Posterior vena cava (tissue), 2 donors: ENCODE measurements around the gene CHD3. TPM values are rescaled to one million over a fixed set of nuclear protein-coding genes. Genes with fewer than 3 reads are reported as not detected.

Experiments used
- DNase-seq: peaks from one replicate; pipeline ENCODE4 v3.0.0-alpha.2; 2020; ENCODE audit warnings: low spot score
- intact Hi-C, 2 donors: fragments of 100-400 bp; cut with DNase I; formaldehyde crosslinking; loops; one replicate each; pipeline versions ENCODE4 v1.14.1 to v1.14.2; 2022 to 2023
- total RNA-seq, 2 donors: library from RNA; stranded (reverse); fragmentation: NEBNext Ultra II Directional; extraction: Animal tissue kit (Norgen Biotek cat#: 25700); gene quantifications; one replicate each; pipeline ENCODE4 v1.2.1, GENCODE V29; 2021
- donor health status: DM: yes; HTN: yes; CAD: no.
- donor health status: DM: yes; HTN: yes; CAD: no.

CHD3 gene
- total RNA-seq, 2 donors from 2014 or later: 67.4 to 105 TPM

DNA sequence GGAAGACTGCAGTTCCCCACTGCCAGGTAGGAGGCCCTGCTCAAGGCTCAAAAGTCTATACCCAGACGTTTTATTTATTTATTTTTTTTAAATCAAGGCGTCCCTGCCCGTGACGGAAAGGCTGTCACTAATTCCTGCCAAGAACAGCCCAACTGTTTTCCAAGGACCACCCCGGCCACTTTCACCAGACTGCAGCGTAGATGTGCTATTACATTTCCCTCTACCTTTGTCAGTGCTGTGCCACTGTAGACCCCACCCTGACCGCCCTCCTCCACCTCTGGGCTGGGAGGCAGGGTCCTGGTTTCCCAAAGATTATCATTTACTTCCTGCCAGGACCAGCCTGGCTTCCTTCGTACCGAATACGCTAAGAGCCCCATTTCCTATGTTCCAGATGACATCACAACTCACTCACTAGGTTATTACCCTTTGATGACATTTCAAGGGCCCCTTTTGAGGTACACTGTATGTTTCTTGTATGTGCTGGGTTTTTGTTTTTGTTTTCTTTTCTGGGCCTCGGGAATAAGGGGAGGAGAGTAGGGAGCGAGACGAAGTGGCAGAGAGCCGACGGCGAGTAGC, 33.8 kb downstream of the CHD3 start:
- intact Hi-C loops: no loop called here
- no peak for DNase-seq

DNA sequence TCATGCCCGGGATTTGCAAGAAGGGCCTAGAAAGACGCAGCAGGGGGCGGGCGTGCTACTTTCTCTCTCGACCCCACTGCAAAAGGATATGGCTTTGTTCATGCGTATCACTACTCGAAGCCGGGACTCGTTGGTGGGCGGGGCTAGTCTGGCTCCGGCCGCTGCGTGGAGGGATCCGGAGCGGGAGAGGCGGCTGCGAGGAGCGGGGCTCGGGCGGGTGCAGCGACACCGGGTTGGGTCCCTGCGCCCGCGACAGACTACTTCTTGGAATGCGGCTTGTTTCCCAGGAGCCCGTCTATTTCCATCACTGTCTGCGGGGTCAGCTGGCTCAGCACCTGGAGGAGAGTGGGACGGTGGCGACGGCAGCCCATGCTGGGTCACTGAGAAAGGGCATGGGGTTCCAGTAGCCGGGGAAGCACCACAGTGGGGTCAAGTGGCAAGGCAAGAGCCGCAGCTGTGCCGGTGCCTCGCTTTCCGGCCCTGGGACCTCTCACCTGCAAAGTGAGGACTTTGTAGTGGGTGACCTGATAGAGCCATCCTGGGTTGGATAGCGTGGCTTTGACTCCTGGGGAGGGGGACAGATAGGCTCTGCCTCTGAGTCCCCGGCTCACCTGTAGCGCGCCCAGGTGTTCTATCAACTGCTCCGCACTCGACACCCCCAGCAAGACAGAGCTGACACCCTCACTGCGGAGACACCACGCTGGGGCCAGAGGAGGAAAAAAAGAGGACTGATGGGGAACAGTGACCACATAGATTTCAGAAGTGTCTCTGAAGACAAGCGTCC, 34.4 kb downstream of the CHD3 start:
- DNase-seq: peak; percentile 96
- intact Hi-C loops: no loop called here

DNA sequence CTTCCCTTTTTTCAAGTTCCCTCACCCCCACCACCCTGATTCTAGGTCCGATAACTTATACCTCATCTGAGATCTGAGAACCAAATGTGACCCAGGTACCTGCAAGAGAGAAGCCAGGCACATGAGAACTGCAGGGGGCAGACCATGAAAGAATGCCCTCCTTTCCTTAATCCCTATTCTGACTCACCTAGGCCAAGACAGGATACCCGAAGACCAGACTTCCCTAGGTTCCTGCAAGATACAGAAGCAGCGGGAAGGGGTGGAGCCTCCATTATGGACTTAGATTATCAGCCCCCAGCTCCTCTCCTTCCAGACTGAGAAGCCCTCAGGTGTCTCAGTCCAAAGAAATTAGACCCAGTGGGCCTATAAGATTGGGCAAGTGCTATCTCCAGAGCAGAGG, 39.0 kb downstream of the CHD3 start:
- no peak for DNase-seq
- intact Hi-C loops: loop anchor here in 1 of 2 donors (1.0 kb wide), 1 partner anchor 37 kb away; no protein-coding TSS in a partner anchor

DNA sequence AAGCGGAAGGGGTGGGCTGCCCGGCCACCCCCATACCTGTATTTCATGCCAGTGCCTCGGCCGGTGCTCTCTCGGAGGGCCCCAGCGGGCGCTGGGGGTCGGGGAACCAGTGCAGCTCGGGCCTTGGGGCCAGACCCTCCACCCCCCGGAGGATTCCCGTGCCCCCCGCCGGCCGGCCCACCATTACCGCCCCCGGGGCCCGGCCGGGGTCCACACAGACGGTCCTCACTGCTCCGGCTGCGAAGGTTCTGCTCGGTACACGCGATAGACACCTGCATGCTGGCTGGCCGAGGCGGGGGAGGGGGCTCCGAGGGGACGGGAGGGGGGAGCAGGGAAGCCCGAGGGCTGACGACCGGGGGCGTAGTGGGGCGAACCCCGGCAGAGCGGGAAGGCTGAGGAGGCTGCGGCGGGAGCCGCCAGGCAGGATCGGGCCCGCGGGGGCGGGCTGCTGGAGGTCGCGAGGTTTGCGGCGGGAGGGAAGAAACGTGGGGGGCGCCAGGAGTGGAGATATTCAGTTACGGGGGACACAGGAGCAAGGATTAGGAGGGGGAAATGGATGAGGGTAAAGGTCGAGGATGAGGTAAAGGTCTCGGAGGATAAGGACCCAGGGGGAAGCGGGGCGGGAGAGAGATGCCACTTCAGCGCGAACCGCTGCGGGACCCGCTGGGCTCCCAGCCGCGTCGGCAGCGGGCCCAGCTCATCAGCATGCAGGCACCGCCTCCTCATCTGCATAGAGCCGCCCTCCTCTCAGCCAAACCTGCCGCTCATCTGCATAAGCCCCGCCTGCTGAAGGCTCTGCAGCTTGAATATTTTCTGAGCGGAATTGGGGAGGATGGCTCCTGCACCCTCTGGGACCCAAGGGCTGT, 40.8 kb downstream of the CHD3 start, which contains the start of gene KCNAB3:
Gene KCNAB3, minus strand, starts transcription at position 699 of the 866 bp plus-strand sequence. Its CDS starts 421 bp downstream, at position 278.
- peak; percentile 87 for DNase-seq
- intact Hi-C loops: loop anchor here in 1 of 2 donors (10.0 kb wide), 1 partner anchor 695 kb away; no protein-coding TSS in a partner anchor

DNA sequence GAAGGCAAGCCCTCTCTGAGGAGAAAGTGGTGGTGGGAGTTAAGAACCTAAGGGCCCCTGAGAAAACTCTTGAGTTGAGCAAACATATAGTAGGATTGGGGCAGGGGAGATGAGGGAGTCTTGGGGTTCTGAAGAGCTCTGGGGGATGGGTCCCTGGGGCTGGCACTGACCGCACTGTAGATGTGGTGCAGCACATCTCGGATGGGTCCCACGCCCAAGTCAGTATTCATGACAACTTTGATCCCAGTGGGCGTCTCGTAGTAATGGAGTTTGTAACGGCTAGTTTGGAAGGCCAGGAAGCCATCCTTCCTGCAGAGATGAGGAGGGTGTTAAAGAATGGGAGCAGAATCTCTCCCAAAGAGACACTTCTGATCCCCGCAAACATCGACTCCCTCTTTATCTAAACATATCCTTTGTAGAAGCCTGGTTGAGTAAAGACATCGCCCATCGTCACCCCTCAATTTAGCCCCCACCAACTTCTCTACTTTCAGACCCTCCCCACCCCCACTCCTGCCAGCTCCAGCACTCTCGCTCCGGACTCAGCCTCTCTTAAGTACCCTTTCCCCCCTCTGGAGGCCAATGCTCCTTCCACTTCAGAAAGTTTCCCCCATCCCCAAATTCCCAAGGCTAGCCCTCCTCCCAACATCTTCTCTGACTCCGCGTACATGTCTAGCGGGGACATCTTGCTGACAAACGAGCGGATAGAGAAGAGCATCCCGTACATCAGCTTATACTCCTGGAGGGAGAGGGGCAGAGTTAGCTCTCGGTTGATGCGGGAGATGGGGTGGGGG, 42.4 kb downstream of the CHD3 start:
- intact Hi-C loops: loop anchor here in 1 of 2 donors (10.0 kb wide), 1 partner anchor 694 kb away; no protein-coding TSS in a partner anchor
- DNase-seq: no peak

DNA sequence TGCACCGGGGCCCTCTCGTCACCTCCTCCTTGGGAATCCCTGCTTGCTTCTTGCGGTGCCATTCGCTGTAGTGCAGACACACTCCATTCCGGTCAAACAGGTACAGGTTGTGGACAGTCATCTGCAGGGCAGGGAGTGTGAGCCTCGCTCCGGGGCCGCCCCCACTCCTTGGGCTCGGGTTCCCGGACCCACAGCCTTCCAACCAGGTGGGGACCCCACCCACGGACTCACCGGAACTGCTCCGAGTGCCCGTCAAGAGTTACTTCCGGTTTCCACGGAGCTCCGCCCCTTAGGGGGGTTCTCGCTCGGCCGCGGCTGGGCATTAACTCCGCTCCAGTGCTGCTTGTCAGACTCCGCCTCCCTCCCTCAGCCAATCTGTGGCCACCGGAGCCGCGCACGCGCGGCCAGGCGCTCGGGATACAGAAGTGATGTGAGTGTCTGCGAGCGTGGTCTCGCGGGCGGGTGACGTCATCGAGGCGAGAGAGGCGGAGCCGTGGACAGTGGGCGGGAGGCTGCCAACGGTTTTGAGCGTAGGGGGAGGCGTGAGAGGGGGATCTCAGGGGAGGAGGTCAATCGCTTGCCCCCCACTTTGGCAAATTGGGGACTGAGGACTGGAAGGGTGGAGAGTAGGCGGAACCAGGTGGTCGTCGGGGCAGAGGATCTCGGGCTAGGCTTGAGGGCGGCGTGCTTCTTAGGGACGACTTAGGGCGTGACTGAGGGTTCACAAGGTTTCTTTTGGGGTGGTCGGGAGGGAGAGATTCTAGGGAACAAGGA, 43.3 kb downstream of the CHD3 start, which contains the start of the genes CNTROB and TRAPPC1:
Gene CNTROB, plus strand, starts transcription at position 498 of the 774 bp plus-strand sequence. CDS start 874 bp downstream, outside the sequence.
Gene TRAPPC1, minus strand, starts transcription at position 238 of the 774 bp plus-strand sequence. Its CDS starts 117 bp downstream, at position 121.
- DNase-seq: peak; percentile 100
- intact Hi-C loops: loop anchor here in 1 of 2 donors (10.0 kb wide), 1 partner anchor 693 kb away; no protein-coding TSS in a partner anchor

DNA sequence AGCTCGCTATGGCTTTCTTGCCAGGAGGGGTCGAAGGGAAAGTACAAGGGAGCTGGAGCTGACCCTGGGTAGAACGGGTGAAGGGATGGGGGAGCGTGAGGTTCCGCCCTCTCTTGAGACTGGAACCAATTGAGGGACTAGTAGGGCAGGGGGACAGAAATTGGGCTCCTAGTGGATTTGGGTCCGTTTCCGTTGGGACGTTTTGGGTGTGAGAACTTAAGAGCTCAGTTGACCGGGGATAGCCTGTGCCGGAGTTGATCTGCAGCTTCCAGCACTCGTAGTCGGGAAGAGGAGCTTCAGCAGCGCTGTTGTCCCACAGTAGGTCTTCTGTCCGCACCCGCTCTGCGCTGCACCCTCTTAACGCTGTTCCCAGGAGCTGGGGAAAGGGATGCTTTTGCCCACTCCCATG, 43.9 kb downstream of the CHD3 start:
- intact Hi-C loops: loop anchor here in 1 of 2 donors (10.0 kb wide), 1 partner anchor 692 kb away; no protein-coding TSS in a partner anchor
- no peak for DNase-seq

DNA sequence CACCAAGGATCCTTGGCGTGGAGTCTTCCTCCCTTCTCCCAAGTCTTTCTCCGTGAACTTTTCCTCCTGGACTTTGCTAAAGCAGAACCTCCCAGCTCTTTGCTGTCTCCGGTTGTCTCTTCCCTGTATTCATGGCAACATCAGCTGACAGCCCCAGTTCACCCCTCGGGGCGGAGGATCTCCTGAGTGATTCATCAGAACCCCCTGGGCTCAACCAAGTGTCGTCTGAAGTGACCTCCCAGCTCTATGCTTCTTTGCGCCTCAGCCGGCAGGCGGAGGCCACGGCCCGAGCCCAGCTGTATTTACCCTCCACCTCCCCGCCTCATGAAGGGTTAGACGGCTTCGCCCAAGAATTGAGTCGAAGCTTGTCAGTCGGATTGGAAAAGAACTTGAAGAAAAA, 44.4 kb downstream of the CHD3 start:
- intact Hi-C loops: loop anchor here in 1 of 2 donors (10.0 kb wide), 1 partner anchor 692 kb away; no protein-coding TSS in a partner anchor
- no peak for DNase-seq

DNA sequence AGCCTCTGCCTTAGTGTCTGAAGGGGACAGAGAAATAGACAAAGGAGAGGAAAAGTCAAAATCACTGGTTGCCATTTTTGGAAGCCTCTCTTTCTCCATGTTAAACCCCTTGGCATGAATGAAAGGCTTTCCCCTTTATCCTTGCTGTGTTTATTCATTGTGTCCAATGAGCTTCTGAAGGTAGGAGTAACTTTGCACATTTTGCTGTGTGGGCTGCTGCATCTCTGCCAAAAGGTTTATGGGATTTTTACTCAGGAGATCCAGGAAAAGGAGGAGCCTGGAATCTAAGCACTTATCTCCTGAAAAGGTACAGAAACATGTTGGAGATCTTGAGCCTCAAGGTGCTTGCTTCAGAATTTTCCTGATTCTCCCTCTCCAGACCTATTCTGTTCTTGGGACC, 47.3 kb downstream of the CHD3 start:
- intact Hi-C loops: loop anchor here in 1 of 2 donors (10.0 kb wide), 1 partner anchor 689 kb away; no protein-coding TSS in a partner anchor
- DNase-seq: no peak

DNA sequence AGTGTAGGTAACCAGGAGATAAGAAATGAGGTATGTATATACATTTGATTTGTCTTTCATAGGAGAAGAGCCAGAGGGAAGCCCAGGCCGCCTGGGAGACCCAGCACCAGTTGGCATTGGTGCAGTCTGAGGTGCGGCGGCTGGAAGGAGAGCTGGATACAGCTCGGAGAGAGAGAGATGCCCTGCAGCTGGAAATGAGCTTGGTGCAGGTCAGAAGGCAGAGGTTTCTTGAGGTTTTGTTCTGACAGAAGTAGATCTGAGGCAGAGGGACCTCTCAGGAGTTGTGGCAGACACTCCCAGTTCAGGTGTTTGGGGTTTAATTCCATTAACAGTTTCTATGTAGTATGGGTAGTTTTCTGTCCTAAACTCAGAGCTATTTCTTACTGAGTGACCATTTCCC, 51.4 kb downstream of the CHD3 start:
- intact Hi-C loops: no loop called here
- DNase-seq: peak; percentile 37

DNA sequence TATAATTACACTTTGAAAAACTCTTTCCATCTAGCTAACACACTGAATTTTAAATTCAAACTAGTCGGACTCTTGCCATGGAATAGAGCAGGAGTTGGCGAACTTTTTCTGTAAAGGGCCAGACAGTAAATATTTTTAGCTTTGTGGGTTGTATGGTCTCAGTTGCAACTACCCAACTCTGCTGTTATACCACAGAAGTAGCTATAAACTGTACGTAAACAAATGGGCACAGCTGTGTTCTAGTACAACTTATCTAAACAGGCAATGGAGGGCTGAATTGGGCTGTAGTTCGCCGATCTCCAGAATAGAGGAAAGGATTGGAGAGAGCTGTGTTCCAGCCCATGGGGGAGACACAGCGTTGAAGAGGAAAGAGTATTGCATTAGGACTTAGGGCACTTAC, 52.2 kb downstream of the CHD3 start:
- no peak for DNase-seq
- intact Hi-C loops: no loop called here

DNA sequence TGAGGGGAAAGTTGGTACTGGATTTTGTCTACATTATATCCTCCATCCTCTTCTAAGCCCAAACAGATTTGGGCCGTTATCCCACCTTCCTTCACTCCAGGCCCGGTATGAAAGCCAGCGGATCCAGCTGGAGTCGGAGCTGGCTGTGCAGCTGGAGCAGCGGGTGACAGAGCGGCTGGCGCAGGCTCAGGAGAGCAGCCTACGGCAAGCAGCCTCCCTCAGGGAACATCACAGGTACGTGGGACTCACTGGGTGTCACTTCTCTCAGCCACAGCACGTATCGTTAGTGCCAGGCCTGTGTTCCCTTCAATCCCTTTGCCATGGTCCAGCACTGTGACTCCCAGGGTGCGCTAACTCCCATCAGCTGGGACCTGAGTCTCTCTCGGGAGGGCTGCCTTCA, 54.7 kb downstream of the CHD3 start:
- intact Hi-C loops: no loop called here
- no peak for DNase-seq

DNA sequence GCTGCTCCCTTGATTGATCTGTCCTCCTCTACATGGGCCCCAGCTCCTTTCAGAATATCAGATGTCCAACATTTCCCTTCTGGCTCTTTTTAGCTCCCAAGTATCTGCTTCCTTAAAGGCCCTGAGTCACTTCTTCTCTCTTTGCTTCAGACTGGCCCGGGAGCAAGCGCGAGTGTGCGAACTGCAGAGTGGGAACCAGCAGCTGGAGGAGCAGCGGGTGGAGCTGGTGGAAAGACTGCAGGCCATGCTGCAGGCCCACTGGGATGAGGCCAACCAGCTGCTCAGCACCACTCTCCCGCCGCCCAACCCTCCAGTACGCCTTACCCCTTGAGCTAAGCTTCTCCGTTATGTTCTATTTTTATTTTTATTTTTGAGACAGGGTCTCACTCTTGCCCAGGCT, 55.7 kb downstream of the CHD3 start:
- DNase-seq: no peak
- intact Hi-C loops: no loop called here

DNA sequence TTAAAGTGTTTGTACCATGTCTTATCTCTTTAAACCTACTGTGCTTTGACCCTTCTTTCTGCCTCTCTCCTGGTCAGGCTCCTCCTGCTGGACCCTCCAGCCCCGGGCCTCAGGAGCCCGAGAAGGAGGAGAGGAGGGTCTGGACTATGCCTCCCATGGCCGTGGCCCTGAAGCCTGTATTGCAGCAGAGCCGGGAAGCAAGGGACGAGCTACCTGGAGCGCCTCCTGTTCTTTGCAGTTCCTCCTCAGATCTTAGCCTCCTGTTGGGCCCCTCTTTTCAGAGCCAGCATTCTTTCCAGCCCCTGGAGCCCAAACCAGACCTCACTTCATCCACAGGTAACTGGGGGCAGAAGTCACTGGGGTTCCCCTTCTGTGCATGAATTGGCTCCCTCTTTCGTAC, 57.1 kb downstream of the CHD3 start:
- DNase-seq: no peak
- intact Hi-C loops: no loop called here

DNA sequence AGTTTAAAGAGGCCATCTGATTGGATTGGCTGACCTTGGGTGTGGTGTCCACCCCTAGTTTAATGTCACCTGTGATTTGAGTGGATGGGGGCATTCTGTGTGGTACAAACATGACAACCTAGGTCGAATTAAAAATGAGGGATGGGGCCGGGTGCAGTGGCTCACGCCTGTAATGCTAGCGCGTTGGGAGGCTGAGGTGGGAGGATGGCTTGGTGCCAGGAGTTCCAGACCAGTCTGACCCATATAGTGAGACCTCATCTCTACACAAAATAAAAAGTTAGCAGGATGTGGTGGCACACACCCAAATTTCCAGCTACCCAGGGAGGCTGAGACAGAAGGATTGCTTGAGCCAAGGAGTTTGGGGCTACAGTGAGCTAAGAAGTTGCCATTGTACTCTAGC, 57.9 kb downstream of the CHD3 start:
- intact Hi-C loops: no loop called here

DNA sequence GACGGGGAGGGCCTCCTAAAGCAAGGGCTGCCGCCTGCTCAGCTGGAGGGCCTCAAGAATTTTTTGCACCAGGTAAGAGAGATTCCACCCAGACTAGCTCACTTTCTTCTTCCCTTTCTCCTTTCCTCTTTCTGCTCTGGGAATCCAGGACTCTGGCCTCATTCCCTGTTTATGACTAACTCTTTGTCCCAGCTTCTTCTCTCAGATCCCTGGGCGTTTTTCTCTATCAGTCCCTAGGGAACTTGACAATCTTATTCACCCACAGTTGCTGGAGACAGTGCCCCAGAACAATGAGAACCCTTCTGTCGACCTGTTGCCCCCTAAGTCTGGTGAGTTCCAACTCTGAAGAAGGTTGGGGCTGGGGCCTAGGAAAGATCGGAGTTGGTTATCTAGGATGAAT, 59.1 kb downstream of the CHD3 start:
- intact Hi-C loops: no loop called here
- no peak for DNase-seq

More for the DNA sequence above, 57.9 kb downstream of the CHD3 start:
- DNase-seq: peak; percentile 36

DNA sequence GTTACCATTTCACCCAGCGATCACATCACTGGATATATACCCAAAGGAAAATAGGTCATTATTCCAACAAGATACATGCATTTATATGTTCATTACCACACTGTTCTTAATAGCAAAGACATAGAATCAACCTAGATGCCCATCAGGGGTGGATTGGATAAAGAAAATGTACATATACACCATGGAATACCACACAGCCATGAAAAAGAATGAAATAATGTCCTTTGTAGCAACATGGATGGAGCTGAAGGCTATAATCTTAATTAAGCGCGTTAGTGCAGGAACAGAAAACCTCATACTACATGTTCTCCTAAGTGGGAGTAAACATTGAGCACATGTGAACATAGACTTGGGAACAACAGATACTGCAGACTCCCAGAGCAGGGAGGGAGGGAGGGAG, 62.0 kb downstream of the CHD3 start:
- no peak for DNase-seq
- intact Hi-C loops: no loop called here
